CD4-positive, alpha-beta T cell treated with Interleukin-17A for 1 hour (primary cell): ENCODE results near the gene FAM76B.
A peak's percentile ranks its signal among the peaks of the same experiment; 100 is the strongest.

Experiments
- DNase-seq: peaks from one replicate; pipeline ENCODE4 v3.0.0-alpha.2; 2020

Gene FAM76B

GRCh38 chr11:95728094-95728493, 61.5 kb downstream of the FAM76B start:
- DNase-seq, result no peak

GRCh38 chr11:95727620-95728019, 62.0 kb downstream of the FAM76B start:
- no peak for DNase-seq

- DNase-seq, result no peak
Measured at GRCh38 chr11:95727111-95727510, 62.5 kb downstream of the FAM76B start.

- no peak for DNase-seq
Measured at GRCh38 chr11:95725196-95725595, 64.4 kb downstream of the FAM76B start.

- DNase-seq, result no peak
Measured at GRCh38 chr11:95723361-95723942, 66.1 kb downstream of the FAM76B start.

- DNase-seq, result peak; percentile 22
Measured at GRCh38 chr11:95720195-95720594, 69.4 kb downstream of the FAM76B start.
